Measurements from ENCODE around the gene CAMTA1. TPM values are rescaled to one million over a fixed set of nuclear protein-coding genes. Genes with fewer than 3 reads are reported as not detected.
"Not testable (repeated sequence)": the region's sequence is repeated elsewhere in the genome, so short reads cannot be mapped to it uniquely, and the experiment has no call there.

Gene CAMTA1
- total RNA-seq, 1 donor: 71.6 TPM

- no peaks in the 10 kb centered on the region for H3K4me1 ChIP-seq (ENCODE audit: insufficient read depth, low read length)
- no peak overlapping the region for H3K4me3 ChIP-seq (ENCODE audit: low read length)
- no peaks in the 10 kb centered on the region for H3K9me3 ChIP-seq (ENCODE audit: low read depth, low read length)
- no peaks in the 10 kb centered on the region for H3K27me3 ChIP-seq (ENCODE audit: insufficient read depth, low read length)
Observed at GRCh38 chr1:7406641-7407543, 621.6 kb downstream of the CAMTA1 start.

GRCh38 chr1:7407544-7407895 lies 622.3 kb downstream of the CAMTA1 start:
- Histone ChIP-seq H3K4me1 (ENCODE audit: insufficient read depth, low read length) (no peaks in the 10 kb centered on the region), H3K27me3 (ENCODE audit: insufficient read depth, low read length) (no peaks in the 10 kb centered on the region), H3K9me3 (ENCODE audit: low read depth, low read length) (no peaks in the 10 kb centered on the region), H3K4me3 (ENCODE audit: low read length) (no peak overlapping the region)

- no peak overlapping the region for H3K4me3 ChIP-seq (ENCODE audit: low read length)
- H3K4me1 ChIP-seq (ENCODE audit: insufficient read depth, low read length): no peaks in the 10 kb centered on the region
- no peaks in the 10 kb centered on the region for H3K27me3 ChIP-seq (ENCODE audit: insufficient read depth, low read length)
- no peaks in the 10 kb centered on the region for H3K9me3 ChIP-seq (ENCODE audit: low read depth, low read length)
Observed at GRCh38 chr1:7407980-7408770, 622.9 kb downstream of the CAMTA1 start.

- H3K27me3 ChIP-seq (ENCODE audit: insufficient read depth, low read length): no peaks in the 10 kb centered on the region
- no peaks in the 10 kb centered on the region for H3K4me1 ChIP-seq (ENCODE audit: insufficient read depth, low read length)
- H3K4me3 ChIP-seq (ENCODE audit: low read length): no peak overlapping the region
- H3K9me3 ChIP-seq (ENCODE audit: low read depth, low read length): no peaks in the 10 kb centered on the region
Observed at GRCh38 chr1:7408771-7409150, 623.5 kb downstream of the CAMTA1 start.

GRCh38 chr1:7409278-7409677 lies 624.0 kb downstream of the CAMTA1 start:
- no peaks in the 10 kb centered on the region for H3K4me1 ChIP-seq (ENCODE audit: insufficient read depth, low read length)
- H3K27me3 ChIP-seq (ENCODE audit: insufficient read depth, low read length): no peaks in the 10 kb centered on the region
- H3K9me3 ChIP-seq (ENCODE audit: low read depth, low read length): no peaks in the 10 kb centered on the region
- H3K4me3 ChIP-seq (ENCODE audit: low read length): no peak overlapping the region

GRCh38 chr1:7410156-7410555 lies 624.9 kb downstream of the CAMTA1 start:
- Histone ChIP-seq H3K27me3 (ENCODE audit: insufficient read depth, low read length) (no peaks in the 10 kb centered on the region), H3K9me3 (ENCODE audit: low read depth, low read length) (no peaks in the 10 kb centered on the region), H3K4me3 (ENCODE audit: low read length) (no peak overlapping the region), H3K4me1 (ENCODE audit: insufficient read depth, low read length) (no peaks in the 10 kb centered on the region)

- H3K9me3 ChIP-seq (ENCODE audit: low read depth, low read length); H3K4me3 ChIP-seq (ENCODE audit: low read length); H3K27me3 ChIP-seq (ENCODE audit: insufficient read depth, low read length); H3K4me1 ChIP-seq (ENCODE audit: insufficient read depth, low read length): not testable (repeated sequence)
Observed at GRCh38 chr1:7417618-7418017, 632.4 kb downstream of the CAMTA1 start.

- no peaks in the 10 kb centered on the region for H3K27me3 ChIP-seq (ENCODE audit: insufficient read depth, low read length)
- no peak overlapping the region for H3K4me3 ChIP-seq (ENCODE audit: low read length)
Observed at GRCh38 chr1:7418442-7419080, 633.3 kb downstream of the CAMTA1 start.

GRCh38 chr1:7420098-7420445 lies 634.8 kb downstream of the CAMTA1 start:
- Histone ChIP-seq H3K4me3 (ENCODE audit: low read length) (no peak overlapping the region), H3K4me1 (ENCODE audit: insufficient read depth, low read length) (no peaks in the 10 kb centered on the region), H3K9me3 (ENCODE audit: low read depth, low read length) (no peaks in the 10 kb centered on the region), H3K27me3 (ENCODE audit: insufficient read depth, low read length) (no peaks in the 10 kb centered on the region)

More at GRCh38 chr1:7418442-7419080, 633.3 kb downstream of the CAMTA1 start:
- H3K9me3 ChIP-seq (ENCODE audit: low read depth, low read length): no peaks in the 10 kb centered on the region
- no peaks in the 10 kb centered on the region for H3K4me1 ChIP-seq (ENCODE audit: insufficient read depth, low read length)

GRCh38 chr1:7420470-7421100 lies 635.3 kb downstream of the CAMTA1 start:
- H3K9me3 ChIP-seq (ENCODE audit: low read depth, low read length): no peaks in the 10 kb centered on the region
- H3K27me3 ChIP-seq (ENCODE audit: insufficient read depth, low read length): no peaks in the 10 kb centered on the region
- no peak overlapping the region for H3K4me3 ChIP-seq (ENCODE audit: low read length)
- H3K4me1 ChIP-seq (ENCODE audit: insufficient read depth, low read length): no peaks in the 10 kb centered on the region

GRCh38 chr1:7421471-7422075 lies 636.3 kb downstream of the CAMTA1 start:
- no peak overlapping the region for H3K4me3 ChIP-seq (ENCODE audit: low read length)
- no peaks in the 10 kb centered on the region for H3K4me1 ChIP-seq (ENCODE audit: insufficient read depth, low read length)
- no peaks in the 10 kb centered on the region for H3K9me3 ChIP-seq (ENCODE audit: low read depth, low read length)
- H3K27me3 ChIP-seq (ENCODE audit: insufficient read depth, low read length): no peaks in the 10 kb centered on the region

GRCh38 chr1:7422081-7422480 lies 636.8 kb downstream of the CAMTA1 start:
- Histone ChIP-seq H3K4me3 (ENCODE audit: low read length) (no peak overlapping the region), H3K27me3 (ENCODE audit: insufficient read depth, low read length) (no peaks in the 10 kb centered on the region), H3K4me1 (ENCODE audit: insufficient read depth, low read length) (no peaks in the 10 kb centered on the region), H3K9me3 (ENCODE audit: low read depth, low read length) (no peaks in the 10 kb centered on the region)

- no peaks in the 10 kb centered on the region for H3K9me3 ChIP-seq (ENCODE audit: low read depth, low read length)
- no peaks in the 10 kb centered on the region for H3K27me3 ChIP-seq (ENCODE audit: insufficient read depth, low read length)
- H3K4me1 ChIP-seq (ENCODE audit: insufficient read depth, low read length): no peaks in the 10 kb centered on the region
- H3K4me3 ChIP-seq (ENCODE audit: low read length): no peak overlapping the region
Observed at GRCh38 chr1:7422561-7422960, 637.3 kb downstream of the CAMTA1 start.

GRCh38 chr1:7422966-7423365 lies 637.7 kb downstream of the CAMTA1 start:
- H3K4me1 ChIP-seq (ENCODE audit: insufficient read depth, low read length): no peaks in the 10 kb centered on the region
- H3K27me3 ChIP-seq (ENCODE audit: insufficient read depth, low read length): no peaks in the 10 kb centered on the region
- H3K9me3 ChIP-seq (ENCODE audit: low read depth, low read length): no peaks in the 10 kb centered on the region
- H3K4me3 ChIP-seq (ENCODE audit: low read length): no peak overlapping the region
